Measurements from ENCODE around the gene ADARB2. TPM values are rescaled to one million over a fixed set of nuclear protein-coding genes. Genes with fewer than 3 reads are reported as not detected.

ADARB2 gene
- total and polyA plus RNA-seq, 10 of the 15 experiments (the other 5 are each of a cell fraction or from before 2014, with no cell fraction given) = 0.02 to 4.1 (median 0.76) TPM

DNA sequence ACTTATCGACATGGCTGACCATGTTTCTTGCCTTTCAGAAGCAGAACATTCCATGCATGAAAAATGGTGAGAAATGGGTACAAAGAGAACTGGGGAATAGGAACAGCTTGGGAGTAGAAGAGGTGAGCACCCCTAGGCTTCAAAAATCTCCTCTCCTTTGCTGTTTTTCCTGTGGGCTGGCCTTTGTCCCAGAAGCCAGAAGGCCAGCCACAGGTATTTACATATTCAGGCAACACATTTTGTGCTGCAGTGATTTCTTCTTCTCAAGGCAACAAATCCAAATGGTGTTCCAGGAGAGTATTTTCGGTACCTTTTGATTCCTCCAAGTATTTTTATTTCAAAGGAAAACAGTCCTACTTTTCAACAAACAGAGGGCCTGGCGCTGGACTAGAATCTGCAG, 31.1 kb downstream of the ADARB2 start (continued):
- TF ChIP-seq, protein P1, sequence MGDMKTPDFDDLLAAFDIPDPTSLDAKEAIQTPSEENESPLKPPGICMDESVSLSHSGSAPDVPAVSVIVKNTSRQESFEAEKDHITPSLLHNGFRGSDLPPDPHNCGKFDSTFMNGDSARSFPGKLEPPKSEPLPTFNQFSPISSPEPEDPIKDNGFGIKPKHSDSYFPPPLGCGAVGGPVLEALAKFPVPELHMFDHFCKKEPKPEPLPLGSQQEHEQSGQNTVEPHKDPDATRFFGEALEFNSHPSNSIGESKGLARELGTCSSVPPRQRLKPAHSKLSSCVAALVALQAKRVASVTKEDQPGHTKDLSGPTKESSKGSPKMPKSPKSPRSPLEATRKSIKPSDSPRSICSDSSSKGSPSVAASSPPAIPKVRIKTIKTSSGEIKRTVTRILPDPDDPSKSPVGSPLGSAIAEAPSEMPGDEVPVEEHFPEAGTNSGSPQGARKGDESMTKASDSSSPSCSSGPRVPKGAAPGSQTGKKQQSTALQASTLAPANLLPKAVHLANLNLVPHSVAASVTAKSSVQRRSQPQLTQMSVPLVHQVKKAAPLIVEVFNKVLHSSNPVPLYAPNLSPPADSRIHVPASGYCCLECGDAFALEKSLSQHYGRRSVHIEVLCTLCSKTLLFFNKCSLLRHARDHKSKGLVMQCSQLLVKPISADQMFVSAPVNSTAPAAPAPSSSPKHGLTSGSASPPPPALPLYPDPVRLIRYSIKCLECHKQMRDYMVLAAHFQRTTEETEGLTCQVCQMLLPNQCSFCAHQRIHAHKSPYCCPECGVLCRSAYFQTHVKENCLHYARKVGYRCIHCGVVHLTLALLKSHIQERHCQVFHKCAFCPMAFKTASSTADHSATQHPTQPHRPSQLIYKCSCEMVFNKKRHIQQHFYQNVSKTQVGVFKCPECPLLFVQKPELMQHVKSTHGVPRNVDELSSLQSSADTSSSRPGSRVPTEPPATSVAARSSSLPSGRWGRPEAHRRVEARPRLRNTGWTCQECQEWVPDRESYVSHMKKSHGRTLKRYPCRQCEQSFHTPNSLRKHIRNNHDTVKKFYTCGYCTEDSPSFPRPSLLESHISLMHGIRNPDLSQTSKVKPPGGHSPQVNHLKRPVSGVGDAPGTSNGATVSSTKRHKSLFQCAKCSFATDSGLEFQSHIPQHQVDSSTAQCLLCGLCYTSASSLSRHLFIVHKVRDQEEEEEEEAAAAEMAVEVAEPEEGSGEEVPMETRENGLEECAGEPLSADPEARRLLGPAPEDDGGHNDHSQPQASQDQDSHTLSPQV (IDR thresholded peaks at IDR 0.05) = no peak
- TF ChIP-seq ZNF622 (IDR thresholded peaks at IDR 0.05) (no peak), TARDBP (IDR thresholded peaks at IDR 0.05; ENCODE audit: borderline replicate concordance) (no peak), REST (IDR thresholded peaks at IDR 0.05; ENCODE audit: low read depth, low read length) (no peak), HDAC6 (IDR thresholded peaks at IDR 0.05; ENCODE audit: unreplicated experiment) (no peak), CREB1 (IDR thresholded peaks at IDR 0.05; ENCODE audit: low read depth) (no peak), CBX3 (IDR thresholded peaks at IDR 0.05; ENCODE audit: borderline replicate concordance, low read depth) (no peak), MTA3 (IDR thresholded peaks at IDR 0.05; ENCODE audit: borderline replicate concordance, low read length) (no peak), KLF5 (IDR thresholded peaks at IDR 0.05; ENCODE audit: partially characterized antibody) (no peak), TCF12 (IDR thresholded peaks at IDR 0.05; ENCODE audit: low read depth, low read length) (no peak), PKNOX1 (IDR thresholded peaks at IDR 0.05) (no peak)

Measured in GM12878 (cell line).